ENCODE measurements around the gene ANTXRL.
"Not testable (repeated sequence)": the region's sequence is repeated elsewhere in the genome, so short reads cannot be mapped to it uniquely, and the experiment has no call there.

Gene ANTXRL

DNA sequence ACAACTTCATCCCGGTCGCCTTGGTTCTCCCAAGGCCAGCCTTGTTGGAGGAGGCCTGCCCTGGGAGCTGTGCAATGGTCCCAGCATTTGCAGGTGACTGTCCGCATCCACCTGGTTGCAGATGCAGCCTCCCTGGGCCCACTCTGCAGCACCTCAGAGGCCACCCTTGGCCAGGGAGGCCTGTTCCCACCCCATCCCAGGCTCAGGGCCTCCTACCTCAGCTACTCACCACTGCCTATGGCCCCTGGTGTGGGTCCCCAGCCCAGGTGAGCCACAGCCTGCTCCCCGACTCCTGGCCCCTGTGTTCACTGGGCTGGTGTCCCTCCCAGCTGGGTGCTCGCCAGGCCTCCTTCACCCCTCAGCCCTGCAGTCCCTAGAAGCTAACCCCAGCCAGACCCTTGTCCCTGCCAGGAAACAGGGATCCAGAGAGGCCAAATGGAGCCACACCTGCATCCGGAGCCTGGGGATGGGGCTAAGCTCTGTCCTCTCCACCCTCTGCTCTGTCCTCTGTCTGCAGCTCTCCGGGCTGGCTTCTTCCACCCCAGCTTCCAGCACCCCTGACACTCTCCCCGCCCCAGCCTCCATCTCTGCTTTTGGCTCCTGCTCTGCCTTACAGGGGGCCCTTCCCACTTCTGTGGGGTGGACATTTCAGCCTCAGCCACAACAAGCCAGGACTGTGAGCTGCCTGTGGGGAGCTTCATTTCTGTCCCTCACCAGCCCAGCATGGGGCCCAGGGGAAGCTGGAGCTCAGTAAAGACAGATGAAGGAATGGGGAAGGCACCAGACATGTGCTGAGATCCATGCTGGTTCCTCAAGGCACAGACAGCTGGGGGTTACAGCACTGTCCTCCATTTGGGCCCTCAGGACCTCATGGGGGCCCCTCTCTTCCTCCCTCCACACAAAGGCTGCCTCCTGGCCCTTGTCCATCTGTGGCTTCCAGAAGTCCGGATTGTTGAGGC lies 35.6 kb upstream of the ANTXRL start:
- H3K9me3 Mint-ChIP-seq, result no peaks in the 10 kb centered on the region
- ATAC-seq (no peak), DNase-seq (no peak)
- peaks cover 22% of the 10 kb centered on the region for H3K4me1 Mint-ChIP-seq
- no peak overlapping the region for H3K4me3 Mint-ChIP-seq
- H3K27ac Mint-ChIP-seq, result peak overlapping the region in 1 of 2 donors; percentile 84
- no peaks in the 10 kb centered on the region for H3K27me3 Mint-ChIP-seq

DNA sequence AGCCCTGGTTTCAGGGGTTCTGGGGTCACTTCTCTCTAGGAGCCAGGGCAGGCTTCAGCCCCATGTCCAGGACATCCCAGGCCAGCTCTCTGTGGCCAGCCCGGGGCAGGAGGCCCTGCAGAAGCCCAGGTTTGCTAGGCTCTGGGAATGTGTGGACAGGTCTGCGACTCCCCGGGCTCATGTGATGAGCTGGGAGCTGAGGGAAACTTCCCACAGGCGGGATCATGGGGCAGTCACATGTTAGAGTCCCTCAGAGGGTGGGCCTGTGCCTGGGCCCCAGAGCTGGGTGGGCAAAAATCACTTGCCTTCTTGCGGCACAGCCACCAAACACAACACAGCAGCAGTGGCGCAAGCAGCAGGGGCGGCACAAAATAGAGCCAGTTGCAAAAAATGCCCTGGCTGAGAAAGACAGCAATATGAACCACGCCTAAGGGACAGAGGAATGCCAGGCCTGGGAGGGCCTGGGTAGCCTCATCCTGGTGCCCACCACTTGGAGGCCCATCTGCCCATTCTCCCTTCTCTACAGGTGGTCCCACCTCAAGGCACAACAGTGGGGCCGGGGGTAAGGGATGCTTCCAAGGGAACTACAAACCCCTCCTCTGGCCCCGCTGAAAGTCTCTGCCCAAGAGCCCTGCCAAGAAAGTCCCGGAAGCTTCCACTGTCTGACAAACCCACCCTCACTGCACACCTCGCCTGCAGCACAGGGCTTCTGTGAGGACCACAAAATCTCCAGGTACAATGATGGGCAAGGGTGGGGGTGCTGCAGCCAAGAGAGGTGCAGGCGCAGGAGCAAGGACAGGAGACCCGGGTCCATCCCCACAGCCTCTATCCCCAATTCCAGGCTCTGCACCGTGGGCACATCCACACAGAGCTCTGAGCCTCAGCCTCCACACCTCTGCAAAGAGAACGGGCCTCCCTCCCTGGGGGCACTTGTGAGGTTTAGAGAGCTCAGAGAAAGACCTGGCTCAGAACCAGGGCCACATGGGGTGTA lies 34.6 kb upstream of the ANTXRL start:
- ATAC-seq, result no peak

DNA sequence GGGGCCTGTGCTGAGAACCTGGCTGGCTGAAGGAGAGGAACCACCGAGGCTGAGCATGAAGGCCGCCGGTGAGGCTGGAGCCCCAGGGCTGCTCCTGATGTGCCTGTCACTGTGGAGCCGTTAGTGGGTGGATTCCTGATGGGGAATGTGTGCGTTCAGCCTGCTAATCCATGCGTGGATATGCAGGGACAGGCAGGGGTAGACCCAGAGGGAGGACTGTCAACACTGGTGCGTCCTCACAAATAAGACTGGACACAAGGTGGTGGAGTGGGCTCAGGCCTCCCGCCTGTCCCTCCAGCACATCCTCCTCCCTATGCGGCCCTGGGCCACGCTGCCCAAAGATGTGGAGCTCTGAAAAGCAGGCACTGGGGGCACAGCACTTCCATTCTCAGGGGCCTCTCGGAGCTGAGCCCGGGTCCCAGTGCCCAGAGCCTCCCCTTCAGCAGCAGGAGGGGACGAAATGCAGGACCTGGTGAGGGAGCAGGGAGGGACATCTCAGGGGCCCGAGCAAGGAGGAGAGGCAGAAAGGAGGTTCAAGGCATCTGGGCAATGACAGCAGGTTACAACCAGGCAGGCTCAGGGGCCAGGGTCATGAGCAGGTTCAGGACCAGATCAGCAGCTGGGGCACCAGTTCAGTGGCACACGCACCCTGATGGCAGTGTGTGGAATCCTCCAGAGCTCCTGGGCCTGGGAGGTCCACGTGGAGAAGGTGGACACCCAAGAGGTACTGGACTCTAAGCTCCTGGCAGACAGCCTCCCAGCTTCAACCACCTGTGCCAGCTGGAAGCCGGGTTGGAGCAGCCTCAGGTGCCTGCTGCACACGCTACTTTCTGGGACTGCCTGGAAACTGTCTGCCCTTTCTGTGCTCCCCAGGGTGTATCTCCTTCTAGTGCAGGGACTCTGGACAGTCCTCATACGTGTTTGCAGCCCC lies 33.5 kb upstream of the ANTXRL start:
- H3K4me3 Mint-ChIP-seq, result no peak overlapping the region
- H3K27me3 Mint-ChIP-seq, result no peaks in the 10 kb centered on the region
- H3K27ac Mint-ChIP-seq, result no peak overlapping the region
- ATAC-seq (peak; percentile 14), DNase-seq (no peak)
- H3K4me1 Mint-ChIP-seq, result peaks cover 38% of the 10 kb centered on the region
- no peaks in the 10 kb centered on the region for H3K9me3 Mint-ChIP-seq

More for the DNA sequence above, 34.6 kb upstream of the ANTXRL start:
- H3K9me3 Mint-ChIP-seq, result no peaks in the 10 kb centered on the region
- H3K4me3 Mint-ChIP-seq, result no peak overlapping the region
- peak overlapping the region in 1 of 2 donors; percentile 85 for H3K27ac Mint-ChIP-seq
- DNase-seq, result no peak
- H3K4me1 Mint-ChIP-seq, result peaks cover 30% of the 10 kb centered on the region
- no peaks in the 10 kb centered on the region for H3K27me3 Mint-ChIP-seq

DNA sequence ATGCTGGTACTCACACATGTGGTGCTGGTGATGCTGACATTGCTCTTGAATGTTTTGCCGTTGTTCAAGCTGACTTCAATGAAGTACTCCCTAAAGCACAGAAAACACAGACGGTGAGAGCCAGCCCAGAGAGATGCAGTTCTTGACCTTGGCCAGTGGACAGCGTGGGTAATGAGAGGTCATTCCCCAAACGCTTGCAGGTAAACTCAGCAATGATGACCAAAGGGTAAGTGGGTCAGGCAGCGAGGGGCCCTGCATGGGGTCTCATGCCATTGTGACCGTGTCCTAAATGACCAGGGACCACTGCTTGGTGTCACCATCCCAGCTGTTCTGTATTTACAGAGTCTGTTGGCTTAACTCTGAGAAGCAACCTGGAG lies 32.8 kb upstream of the ANTXRL start:
- H3K4me1 Mint-ChIP-seq, result peaks cover 40% of the 10 kb centered on the region
- H3K9me3 Mint-ChIP-seq, result no peaks in the 10 kb centered on the region
- ATAC-seq (no peak), DNase-seq (no peak)
- no peak overlapping the region for H3K4me3 Mint-ChIP-seq
- H3K27ac Mint-ChIP-seq, result no peak overlapping the region
- H3K27me3 Mint-ChIP-seq, result no peaks in the 10 kb centered on the region

DNA sequence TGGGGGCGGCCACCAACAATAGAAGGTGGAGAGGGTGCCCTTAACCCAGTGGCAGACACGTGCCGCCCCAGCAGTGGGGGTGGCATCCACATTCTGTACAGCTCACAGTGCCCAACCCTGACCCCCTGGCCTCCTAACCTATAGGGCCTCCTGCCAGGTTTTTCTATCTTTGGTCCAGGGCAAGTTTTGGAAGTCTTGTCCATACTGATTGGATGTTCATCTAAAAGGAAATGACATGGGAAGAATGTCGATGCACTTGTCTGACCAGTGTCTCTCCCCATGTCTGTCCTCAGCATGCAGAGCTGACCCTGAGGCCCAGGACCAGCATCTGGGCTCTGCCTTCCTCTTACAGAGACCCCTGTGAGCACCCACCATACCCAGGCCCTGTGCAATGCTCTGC lies 32.3 kb upstream of the ANTXRL start:
- DNase-seq (no peak), ATAC-seq (no peak)
- Mint-ChIP-seq H3K9me3 (no peaks in the 10 kb centered on the region), H3K27ac (no peak overlapping the region), H3K4me3 (no peak overlapping the region), H3K27me3 (no peaks in the 10 kb centered on the region), H3K4me1 (peaks cover 38% of the 10 kb centered on the region)

DNA sequence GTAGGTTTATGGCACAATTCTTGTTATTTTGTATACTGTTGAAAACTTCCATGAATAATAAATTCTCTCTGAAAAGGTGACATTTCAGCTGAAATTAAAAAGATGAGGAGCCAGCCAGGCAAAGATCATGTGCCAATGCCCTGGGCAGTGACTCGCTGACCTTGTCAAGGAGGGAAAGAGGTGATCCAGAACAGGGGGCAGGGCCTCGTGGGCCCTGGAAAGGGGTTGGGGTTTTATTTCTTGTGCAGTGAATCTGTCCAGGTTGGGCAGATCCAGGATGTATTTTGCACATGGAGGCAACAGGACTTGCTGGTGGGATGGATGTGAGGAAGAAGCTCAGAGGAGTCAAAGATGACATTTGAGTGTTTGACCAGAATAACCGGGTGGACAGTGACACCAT lies 31.6 kb upstream of the ANTXRL start:
- not testable (repeated sequence) for ATAC-seq, H3K27ac Mint-ChIP-seq, H3K4me3 Mint-ChIP-seq, H3K9me3 Mint-ChIP-seq, DNase-seq, H3K27me3 Mint-ChIP-seq
- H3K4me1 Mint-ChIP-seq, result peaks cover 38% of the 10 kb centered on the region

DNA sequence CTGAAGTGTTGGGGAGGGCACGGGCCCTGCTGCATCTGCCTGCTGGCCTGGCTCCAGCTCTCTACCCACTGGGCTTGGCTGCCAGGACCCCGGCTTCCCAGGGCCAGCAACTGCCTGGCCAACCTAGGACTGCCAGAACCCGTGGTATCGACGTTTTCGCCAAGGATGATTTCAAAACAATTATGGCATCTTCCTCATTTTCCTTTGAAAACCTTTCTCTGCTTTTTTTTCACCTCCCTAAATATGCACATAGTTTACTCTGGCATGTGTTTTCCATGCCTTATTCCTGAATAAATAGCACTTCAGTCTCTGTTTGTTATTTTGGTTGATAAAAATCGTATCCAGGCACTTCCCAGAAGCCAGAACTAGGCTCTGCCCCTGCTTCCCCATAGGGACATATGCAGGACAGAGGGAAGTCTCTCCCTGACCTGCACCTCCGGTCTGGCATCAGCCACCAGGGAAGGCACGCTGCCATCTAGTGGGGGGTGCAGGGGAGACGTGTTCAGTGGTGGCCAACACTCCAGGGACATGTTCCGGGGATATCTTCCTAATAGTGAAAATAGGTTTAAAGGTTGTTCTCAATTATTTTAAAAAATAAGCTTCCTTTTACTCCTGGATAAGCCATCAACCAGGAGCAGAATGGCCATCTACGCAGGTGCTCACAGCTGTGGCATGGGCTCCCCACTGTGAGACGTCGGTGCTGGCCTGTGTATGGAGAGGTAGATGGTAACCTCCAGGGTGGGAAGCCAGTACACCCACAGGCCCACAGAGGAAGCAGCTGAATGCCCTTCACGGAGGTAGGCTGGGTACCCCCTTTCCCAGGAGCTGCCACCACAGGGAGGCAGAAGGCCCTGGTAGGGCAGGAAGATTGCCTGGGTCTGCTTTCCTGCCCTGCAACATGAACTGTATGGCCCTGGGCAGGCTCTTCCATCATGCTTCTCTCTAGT lies 30.7 kb upstream of the ANTXRL start:
- H3K9me3 Mint-ChIP-seq, result no peaks in the 10 kb centered on the region
- H3K27me3 Mint-ChIP-seq, result no peaks in the 10 kb centered on the region
- peak overlapping the region in 1 of 2 donors; percentile 37 for H3K27ac Mint-ChIP-seq
- peaks cover 42% of the 10 kb centered on the region for H3K4me1 Mint-ChIP-seq
- DNase-seq, result peak in 1 of 2 donors; percentile 44
- ATAC-seq, result peak; percentile 68
- H3K4me3 Mint-ChIP-seq, result no peak overlapping the region

DNA sequence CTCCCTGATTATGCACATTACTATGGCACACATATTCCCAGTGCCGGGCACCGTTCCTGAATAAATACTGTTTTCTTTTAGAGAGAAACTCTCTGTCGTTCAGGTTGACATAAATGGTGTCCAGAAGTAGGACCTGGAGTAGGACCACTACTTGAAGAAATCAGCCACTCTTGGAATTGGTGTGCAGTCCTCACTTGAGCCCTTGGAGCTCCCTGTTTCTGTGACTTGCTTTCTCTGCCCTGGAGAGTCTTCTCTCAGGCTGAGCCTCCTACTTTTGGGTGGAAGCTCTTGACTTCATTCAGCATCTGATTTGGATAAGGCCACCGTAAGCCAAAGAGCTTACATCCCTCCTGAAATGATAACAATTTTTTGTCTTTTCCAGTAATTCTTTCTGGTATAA lies 29.7 kb upstream of the ANTXRL start:
- Mint-ChIP-seq H3K9me3 (no peaks in the 10 kb centered on the region), H3K27ac (no peak overlapping the region), H3K4me3 (no peak overlapping the region), H3K27me3 (no peaks in the 10 kb centered on the region), H3K4me1 (peaks cover 40% of the 10 kb centered on the region)
- ATAC-seq, result no peak
- DNase-seq, result no peak

DNA sequence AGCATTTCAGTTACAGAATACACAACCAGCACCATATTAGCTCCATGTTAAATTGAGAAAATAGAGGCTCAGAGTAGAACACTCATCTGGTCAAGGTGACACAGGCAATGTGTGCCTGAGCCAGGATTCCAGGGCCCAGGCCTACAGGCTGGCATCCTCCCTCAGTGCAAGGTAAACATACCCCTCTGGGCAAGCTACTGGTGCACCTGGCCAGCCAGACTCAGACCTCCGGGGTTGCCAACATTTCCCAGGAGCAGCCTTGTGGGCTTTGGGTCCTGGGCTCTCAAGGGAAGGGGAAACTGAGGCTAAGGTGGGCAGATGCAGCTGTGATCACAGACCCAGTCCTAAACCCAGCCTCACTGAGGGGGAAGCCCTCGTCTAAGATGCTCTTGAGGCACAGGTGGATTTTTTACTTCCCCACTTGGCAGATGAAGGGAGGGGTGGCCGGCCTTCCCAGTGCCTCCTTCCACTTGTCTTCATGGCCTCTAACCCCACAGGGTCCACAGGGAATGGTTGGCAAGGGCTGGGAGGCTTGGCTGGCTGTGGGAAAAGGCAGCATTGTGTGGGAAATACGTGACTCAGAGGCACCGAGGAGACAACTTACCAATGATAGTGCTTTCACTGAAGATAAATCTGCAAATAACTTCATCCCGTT lies 23.8 kb upstream of the ANTXRL start:
- not testable (repeated sequence) for DNase-seq, ATAC-seq, H3K27me3 Mint-ChIP-seq, H3K27ac Mint-ChIP-seq, H3K9me3 Mint-ChIP-seq, H3K4me3 Mint-ChIP-seq
- H3K4me1 Mint-ChIP-seq, result peaks cover 12% of the 10 kb centered on the region

DNA sequence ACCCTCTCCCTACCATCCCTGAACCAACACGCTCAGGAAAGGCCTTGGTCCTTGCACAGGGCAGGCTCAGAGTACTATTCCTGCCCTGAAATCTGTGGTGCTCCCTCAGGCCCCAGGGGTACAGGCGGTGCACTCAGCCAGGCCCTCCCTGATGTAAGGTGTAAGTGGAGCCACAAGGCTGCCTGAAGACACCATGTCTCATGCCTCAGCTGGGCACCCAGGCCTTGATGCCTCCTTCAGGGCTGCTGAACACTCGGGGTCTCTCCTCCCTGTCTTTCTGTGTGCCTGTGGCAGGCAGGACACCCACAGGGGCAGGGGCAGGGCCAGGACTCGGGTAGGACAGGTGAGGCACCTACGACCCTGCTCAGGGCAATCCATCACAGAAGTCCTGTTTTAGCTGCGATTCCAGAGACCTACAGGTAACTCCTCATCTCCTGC lies 22.9 kb upstream of the ANTXRL start:
- H3K9me3 Mint-ChIP-seq, result no peaks in the 10 kb centered on the region
- H3K27ac Mint-ChIP-seq, result no peak overlapping the region
- ATAC-seq, result no peak

DNA sequence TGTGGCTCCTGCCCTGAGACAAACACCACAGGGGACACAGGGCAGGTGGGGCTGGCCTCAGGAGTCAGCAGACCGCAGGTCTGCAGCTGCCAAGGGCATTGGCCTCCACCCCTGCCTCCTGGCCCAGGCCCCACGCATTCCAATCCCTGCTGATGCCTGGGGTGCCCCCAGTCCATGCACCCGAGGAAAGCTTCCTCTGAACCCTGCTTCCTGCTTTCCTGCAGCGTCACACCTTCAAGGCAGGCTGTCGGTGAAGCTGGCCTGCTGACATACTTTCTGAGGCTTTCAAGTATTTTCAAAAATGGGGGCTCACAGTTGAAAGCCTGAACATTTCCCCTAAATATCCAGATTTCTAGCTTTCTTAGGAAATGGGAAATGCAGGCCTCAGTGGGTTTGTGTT lies 22.5 kb upstream of the ANTXRL start:
- H3K9me3 Mint-ChIP-seq, result no peaks in the 10 kb centered on the region
- H3K27ac Mint-ChIP-seq, result no peak overlapping the region
- ATAC-seq (no peak), DNase-seq (no peak)
- no peak overlapping the region for H3K4me3 Mint-ChIP-seq
- H3K27me3 Mint-ChIP-seq, result no peaks in the 10 kb centered on the region
- peaks cover 7% of the 10 kb centered on the region for H3K4me1 Mint-ChIP-seq

More for the DNA sequence above, 22.9 kb upstream of the ANTXRL start:
- Mint-ChIP-seq H3K4me1 (peaks cover 7% of the 10 kb centered on the region), H3K27me3 (no peaks in the 10 kb centered on the region), H3K4me3 (no peak overlapping the region)
- peak in 1 of 2 donors; percentile 7 for DNase-seq

DNA sequence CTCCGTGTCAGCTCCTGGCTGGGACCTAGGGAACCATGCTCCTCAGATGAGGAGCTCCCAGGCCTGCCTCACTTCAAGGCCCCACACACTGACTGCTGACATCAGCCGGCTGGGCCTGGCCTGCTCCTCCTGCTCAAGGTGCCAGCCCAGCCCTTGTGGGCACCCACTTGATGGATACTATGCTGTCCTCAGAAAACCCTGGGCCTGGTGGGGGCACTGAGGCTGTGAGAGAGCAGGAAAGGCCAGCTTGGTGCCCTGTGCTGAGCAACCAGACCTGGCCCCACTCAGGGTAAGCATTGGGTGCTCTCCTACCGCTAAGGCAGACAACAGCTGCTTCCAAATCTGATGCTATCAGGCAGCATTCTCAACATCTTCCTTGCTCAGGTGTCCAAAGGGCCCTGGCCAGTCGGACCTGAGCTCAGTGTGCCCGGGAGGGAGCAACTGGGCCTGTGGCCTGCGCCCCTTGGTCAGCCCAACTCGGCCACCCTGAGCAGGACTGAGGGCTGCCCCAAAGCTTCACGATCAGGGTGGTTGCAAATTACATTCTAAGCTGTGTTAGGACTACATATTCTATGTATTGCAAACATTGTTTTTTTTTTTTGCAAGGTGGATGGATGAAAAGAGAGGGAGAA lies 21.9 kb upstream of the ANTXRL start:
- Mint-ChIP-seq H3K27ac (peak overlapping the region in 1 of 2 donors; percentile 48), H3K27me3 (no peaks in the 10 kb centered on the region), H3K4me3 (no peak overlapping the region), H3K9me3 (no peaks in the 10 kb centered on the region), H3K4me1 (peaks cover 12% of the 10 kb centered on the region)
- ATAC-seq (no peak), DNase-seq (no peak)
